GM18907 (cell line): ENCODE data around the gene ERC1.

ENCODE experiments used
- ATAC-seq: cut with Tn5 transposase; IDR thresholded peaks from one replicate; pipeline ENCODE4 v1.9.1; 2021; ENCODE audit warnings: mild to moderate bottlenecking, moderate library complexity; ENCODE audit not compliant: unreplicated experiment

ERC1 gene

DNA sequence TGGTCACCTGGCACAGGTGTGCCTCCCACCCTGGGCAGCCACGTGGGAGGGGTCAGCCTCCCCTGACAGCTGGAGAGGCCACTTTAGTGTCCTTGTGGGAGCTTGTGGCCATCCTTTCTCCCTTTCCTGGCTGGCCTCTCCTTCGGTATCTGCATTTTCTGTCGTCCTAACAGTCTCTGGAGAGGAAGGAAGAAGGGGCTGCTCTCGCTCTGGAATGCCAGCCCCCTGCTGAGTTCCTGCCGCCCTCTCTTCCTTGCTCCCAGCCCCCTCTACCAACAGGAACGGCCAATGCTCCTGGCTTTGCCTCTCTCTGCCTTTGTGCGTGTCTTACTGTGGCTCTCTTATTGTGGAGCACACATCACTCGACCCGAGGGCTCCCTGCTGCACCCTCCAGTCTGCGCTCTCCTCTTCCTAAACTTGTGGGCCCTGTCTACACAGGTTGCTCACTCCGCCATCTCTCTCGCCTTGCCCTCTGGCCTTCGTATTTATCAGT is 532.6 kb downstream of the ERC1 start:
- no peak for ATAC-seq

DNA sequence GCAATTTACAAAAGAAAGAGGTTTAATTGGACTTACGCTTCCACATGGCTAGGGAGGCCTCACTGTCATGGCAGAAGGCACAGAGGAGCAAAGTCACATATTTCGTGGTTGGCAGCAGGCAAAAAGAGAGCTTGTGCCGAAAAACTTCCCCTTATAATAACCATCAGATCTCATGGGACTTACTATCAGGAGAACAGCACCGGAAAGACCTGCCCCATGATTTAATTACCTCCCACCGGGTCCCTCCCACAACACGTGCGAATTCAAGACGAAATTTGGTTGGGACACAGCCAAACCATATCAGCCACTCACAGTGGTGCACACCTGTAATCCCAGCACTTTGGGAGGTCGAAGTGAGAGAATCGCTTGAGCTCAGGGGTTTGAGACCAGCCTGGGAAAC is 534.8 kb downstream of the ERC1 start:
- no peak for ATAC-seq

DNA sequence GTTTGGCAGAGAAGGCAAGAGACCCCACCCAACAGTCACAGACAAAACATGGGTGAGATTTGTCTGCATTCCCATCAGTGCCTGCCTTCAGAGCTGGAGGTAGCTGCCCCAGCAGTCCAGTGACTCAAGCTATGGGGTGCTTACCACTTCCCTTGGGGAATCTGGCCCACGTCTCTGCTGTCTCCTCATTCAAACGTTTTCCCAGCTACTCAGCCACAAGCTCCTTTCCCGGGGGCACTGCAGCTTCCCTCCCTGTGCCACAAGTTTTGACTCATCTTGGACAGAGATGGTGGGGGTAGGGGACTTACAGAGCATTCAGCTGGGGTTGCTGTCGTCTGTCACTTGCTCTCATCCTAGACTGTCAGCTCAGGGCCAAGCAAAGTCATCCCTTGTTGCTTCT is 536.8 kb downstream of the ERC1 start:
- no peak for ATAC-seq

DNA sequence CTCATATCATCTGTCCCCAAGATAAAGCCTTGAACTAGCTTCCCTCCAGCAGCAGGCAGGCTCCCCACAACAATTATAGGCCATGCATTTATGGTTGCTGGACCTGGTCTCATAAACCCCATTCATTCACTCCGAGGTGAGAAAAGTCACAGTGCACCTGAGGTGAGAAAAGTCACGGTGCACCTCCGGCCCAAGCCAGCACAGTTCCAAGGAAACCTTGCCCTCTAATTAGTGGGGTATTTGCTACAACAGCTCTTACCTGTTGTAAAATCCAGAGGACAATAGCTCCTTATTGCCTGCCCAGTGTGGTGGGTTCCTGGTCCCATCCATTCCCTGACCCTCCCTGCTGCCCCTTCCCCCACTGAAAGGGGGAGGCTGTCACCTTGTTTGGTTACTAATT is 537.8 kb downstream of the ERC1 start:
- ATAC-seq: no peak

DNA sequence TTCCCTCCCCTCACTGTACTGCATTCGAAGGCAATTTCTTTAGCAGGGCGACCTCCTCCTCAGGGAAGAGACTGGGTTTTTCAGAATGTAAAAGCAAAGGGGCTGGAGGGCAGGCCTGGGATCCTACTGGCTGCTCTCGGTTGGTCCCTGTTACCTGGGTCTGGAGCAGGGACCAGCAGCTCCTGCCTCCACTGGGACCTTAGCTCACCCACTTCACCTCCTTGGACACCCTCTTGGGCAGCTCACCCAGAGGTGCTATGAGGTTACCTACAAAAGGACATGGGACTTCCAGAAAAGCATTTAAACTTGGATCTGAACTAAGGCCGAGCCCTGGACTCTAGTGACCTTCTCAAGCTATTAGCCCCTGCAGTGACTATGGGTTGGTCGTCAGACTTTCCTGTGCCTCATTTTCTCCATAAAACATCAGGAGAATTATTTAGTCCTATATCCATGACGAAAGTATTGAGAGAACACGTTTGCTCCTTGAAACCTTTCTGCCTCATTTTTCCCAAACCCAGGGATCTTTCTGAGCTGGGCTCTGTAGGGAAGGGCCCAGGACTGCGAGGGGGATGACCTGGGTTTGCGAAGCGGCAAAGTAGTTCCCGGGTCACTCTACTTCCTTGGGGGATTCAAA is 538.3 kb downstream of the ERC1 start:
- no peak for ATAC-seq

DNA sequence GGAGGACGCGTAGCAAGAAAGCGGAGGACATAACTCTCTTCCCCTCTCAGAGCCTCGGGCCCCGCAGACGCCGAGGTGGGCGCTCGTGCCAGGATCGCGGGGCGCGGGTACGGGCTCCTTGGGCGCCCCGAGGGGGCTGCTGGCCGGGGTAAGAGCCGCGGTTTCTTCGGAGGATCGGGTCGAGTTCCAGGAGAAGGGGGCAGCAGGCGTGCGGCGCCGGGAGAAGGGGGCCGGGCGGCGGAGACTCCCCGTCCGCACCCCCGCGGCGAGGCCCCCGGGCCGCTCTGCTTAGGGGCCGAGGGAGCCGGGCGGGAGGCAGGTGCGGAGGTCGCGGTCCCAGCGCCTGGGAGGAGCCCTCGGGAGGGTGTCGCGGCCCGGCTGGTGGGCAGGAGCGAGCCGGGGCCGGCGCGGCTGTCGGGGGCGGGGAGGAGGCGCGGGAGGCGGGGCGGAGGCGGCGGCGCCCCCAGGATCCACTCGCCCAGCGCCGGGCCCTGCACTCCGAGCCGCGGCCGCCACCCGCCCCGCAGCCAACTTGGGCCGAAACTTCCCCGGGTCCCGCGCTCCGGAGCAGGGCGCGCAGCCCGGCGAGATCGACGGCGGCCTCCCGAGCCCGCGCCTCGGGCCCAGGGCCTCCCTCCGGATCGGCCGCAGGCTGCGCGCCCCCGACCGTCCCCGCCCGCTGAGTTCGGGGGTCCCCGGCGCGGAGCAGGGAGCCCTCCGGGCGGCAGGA is 539.0 kb downstream of the ERC1 start:
- no peak for ATAC-seq

DNA sequence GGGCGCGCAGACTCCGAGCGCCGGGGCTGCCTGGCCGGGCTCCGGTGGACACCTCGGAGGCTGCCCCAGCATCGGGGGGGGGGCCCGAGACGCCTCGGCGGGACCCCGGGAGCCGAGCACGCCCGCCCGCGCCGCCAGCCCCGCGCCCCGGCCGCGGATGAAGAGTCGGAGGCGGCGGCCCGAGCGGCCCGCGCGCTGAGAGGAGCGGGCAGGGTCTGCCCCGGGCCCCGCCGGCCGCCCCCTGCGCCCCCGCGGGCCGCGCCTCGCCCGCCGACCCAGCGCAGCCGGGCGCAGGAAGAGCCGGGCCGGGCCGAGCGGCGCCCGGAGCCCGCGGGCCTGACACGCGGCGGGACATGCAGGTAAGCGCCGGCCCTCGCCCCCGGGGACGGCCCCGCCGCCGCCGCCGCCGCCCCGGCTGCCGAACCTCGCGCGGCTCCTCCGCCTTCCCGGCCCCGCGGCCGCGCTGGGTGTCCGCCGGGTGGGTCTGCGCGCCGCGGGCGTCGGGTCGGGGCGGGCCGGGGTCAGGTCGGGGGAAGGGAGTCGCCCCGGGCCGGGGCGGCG is 539.6 kb downstream of the ERC1 start:
- ATAC-seq: no peak

DNA sequence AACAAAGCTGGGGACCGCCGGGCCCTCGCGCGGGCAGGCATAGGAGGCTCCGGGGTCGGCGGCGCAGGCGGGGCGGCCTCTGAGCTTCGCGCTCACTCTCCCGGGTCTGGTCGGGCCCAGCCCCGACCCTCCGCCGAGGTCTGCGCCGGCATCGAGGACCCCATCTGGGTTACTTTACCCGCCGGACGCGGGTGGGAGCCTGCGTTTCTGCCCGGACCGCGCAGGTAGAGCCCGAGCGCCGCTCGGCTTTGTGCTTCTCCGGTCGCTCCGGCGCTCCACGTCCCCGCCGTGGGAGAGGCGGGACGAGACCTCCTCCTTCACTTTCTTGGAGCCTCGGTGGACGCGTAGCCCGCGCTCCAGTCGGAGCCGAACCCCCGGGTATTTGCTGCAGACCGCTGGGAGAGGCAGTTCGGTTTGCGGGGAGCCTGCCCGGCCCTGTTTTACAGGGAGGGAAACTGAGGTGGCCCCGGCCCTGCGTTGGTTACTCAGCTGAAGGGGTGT is 540.2 kb downstream of the ERC1 start:
- ATAC-seq: no peak

DNA sequence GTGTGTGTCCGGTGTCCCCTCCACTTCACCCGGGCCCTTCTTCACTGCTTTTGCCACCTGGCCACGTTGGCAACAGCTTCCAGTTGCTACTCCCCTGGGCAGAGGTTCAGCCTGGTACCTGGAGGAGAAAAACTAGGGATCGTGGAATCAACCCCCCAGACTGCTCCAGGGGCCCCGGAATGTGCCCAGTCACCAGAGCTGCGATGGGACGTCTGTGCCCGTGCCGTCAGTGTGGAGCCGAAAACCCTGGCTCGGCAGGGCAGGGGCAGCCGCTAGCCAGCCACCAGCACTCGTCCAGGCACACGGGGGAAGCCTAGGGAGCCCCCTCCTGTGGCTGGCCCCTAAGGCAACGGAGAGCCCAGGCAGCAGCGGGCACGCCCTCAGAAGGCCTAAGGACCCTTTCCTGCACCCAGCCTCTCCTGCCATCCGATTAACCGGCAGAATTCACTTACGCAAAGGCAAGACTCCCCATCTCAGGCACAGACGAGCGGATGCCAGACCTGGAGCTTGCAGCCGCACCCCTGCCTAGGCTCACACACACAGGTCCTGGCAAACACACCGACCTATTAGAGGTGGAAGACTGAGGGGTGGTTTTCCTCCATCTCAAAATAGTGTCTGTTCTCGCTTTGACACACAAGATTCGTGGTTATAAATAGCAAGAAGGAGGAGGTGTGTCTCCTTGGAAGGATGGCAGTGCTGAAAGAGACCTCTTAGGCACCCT is 540.8 kb downstream of the ERC1 start:
- no peak for ATAC-seq

DNA sequence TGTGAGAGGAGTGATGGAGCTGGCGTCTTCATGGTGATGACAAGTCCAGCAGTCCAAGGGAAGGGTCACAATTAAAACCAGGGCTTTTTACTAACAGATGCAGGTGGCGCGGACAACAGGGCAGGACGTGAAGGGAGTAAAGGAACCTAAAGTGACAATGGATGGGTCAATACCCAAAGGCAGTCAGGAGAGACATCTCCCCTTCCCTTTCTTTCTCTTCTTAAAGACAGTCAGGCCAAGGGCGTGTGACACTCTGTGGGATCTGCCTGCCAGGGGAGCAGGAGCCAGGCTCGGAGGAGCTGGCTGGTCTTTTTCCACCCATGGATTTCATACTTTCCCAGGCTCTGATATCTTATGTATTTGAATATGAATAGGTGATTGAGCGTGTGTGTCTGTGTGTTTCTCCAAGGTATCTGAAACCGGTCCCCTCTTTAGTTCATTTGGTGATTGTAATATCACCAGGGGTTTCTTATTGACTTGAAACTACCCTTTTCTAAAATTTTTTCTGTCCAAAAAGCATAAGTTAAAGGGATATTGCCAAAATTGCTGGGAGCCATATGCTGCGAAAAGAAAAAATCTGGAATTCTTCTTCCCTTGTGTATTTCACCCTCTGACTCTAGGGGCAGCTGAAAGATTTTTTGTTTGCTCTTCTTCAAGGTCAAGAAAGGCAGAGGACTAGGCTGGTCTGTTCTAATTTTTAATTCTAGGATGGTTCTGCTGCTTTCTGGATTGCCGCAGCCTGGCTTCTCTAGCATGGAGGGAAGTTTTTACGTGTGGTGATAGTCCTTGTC is 541.5 kb downstream of the ERC1 start:
- no peak for ATAC-seq

DNA sequence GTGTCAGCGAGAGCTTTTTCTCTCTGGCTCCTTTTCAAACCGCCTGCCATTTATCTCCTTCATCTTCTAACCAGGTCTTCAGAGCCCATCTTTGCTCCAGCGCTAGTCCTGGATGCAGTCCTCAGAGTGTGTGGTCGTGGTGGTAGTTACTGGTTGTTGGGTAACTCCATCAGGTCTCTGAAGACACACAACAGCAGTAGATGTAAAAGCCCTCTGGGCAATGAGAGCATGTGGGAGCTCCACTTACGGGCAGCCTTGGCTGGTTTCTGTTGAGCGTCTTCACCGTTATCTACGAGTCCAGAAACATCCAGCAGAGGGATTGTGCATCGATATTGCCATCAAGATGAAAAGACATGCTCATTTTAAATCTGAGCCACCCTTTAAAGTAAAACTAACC is 542.2 kb downstream of the ERC1 start:
- peak; percentile 10 for ATAC-seq

DNA sequence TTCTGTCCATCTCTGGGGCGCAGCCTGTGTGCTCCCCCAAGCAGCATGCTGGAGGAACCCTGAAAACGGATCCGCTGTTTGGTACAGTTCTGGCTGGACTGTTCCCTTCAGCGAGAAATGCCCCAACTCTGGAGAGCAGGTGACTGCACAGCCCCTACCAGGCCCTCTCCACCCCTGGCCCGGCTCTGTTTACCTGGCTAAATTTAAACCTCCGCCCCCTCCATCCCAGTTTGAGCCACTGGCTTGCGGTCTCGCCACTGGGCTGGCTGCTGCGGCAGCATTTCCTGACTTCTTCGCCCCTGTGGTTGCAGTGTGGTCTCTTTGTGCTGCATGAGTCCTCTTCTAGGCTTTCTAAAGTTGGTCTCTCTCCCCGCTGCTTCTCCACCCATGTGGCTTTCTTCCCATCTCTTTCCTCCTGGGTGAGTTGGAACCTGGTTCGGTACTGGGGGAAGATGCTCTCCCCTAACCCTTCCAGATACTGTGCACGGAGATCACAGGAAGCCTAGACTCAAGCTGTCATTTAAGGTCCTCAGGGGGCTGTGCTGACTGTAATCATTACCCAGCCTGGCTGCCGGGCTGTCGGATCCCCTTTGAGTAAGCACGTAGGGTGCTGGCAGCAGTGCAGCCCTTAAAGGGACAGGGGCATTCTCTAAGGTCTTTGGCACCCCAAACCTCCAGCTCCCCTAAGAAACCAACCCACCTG is 542.7 kb downstream of the ERC1 start:
- peak; percentile 61 for ATAC-seq

DNA sequence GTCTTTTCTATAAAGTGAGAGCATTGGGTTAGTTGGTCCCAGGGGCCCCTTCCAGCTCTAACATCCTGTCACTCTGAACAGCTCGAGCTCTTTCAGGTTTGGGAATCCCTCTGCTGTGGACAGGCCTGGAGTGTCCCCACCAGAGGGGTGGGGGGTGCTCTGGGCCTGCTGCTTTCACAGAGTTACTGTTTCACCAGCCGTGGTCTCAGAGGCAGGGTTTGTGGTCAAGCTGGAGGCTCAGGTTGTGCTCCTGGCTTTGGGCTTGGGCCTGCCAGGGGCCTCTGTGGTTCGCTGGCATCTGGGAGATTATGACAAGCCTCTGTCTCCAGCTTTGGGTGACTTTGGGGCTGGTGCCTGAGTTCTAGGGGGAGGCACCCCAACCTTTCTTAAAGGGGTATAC is 543.7 kb downstream of the ERC1 start:
- peak; percentile 59 for ATAC-seq

DNA sequence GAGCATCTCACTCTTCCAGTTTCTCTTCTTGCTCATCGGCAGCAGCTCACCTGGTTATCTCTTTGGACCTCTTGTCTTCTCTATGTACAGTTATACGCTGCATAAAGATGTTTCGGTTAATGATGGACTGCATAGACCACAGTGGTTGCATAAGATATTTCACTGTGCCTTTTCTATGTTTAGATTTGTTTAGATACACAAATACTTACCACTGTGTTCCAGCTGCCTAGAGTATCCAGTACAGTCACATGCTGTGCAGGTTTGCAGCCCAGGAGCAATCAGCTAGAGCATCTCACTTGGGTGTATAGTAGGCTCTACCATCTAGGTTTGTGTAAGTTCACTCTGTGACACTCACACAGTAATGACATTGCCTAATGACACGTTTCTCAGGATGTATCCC is 545.8 kb downstream of the ERC1 start:
- ATAC-seq: no peak

DNA sequence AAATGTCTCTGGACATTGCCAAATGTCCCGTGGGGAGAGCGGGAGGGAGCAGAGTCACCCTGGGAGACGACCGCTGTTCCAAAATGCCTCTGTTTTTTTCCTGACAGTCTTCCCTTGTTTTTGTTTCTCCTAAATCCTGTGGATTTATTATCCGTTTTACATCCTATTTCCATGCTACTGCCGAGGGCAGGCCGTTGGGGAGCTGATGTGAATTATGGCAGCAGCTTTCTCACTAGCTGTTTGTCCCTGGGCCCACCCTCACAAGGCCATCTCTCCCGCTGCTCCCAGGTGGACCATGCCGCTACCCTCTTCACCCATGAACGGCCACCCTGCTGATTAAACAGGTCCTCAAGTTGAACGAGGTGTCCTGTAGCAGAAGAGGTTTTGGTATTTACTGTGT is 548.1 kb downstream of the ERC1 start:
- ATAC-seq: no peak

DNA sequence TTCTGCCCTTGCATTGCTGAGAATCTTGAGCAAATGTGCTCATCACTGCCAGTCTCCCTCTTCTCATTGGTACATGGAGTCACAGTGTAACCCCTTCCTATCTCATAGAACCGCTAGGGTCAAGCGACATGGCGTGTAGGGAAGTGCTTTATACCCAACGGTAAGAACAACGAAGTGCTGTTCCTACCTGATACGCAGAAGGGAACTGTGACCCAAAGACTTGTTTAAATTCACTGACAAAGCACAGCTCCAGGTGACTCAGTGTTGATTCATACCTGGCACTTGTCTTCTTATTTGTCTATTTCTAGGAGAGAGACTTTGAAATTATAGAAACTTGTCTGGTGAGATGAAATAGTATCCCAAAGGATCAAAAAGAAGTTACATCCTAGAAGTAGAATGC is 549.7 kb downstream of the ERC1 start:
- ATAC-seq: no peak

DNA sequence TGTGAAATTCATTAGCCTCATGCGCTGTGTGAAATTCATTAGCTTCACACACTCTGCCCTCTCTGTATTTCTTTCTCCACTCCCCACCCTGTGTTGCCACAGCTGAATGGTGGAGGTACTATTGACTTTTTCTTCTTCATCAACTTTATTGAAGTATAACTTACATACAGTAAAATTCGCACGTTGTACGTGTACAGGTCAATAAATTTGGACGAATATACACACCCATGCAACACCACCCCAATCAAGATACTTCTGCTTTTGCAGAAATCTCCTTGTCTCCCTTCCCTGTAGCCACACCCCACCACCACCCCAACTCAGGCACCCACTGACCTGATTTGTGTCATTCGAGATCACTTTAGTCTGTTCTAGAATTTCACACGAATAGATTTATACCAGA is 551.6 kb downstream of the ERC1 start:
- no peak for ATAC-seq

DNA sequence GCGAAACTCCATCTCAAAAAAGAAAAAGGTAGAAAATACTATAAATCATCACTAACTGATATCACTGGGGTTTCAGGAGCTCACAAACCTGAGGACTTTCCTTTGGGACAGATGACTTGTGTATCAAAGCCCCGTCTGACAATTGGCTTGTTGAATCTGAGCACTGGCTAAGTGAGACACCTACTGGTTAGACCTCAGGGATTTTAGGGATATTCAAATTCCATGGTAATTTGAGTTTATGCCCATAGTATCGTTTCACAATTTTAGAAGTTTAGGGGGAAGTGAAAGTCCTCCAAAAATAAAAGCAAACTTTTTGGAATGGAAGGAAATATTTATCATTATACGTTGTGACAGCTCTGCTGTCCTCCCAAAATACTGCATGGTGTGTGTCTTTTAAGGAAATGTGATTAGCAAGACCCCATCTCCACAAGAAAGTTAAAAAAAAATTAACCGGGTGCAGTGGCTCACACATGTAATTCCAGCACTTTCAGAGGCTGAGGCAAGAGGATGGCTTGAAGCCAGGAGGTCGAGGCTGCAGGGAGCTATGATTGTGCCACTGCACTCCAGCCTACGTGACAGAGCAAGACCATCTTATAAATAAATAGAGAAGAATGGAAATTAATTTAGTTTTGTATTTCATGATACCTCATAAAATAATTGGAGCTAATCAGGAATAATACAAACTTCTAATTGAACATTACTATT is 554.1 kb downstream of the ERC1 start:
- no peak for ATAC-seq
